Muscle of leg (tissue), 16 donors: ENCODE results near the gene CXCR5. TPM values are rescaled to one million over a fixed set of nuclear protein-coding genes. Genes with fewer than 3 reads are reported as not detected.
"Not testable (repeated sequence)": the region's sequence is repeated elsewhere in the genome, so short reads cannot be mapped to it uniquely, and the experiment has no call there.

ENCODE experiments used
- DNase-seq: peaks from one replicate; pipeline ENCODE4 v3.0.0; 2013
- H3K27ac ChIP-seq: one replicate; pipeline ENCODE4 v1.5.1; 2013; ENCODE audit warnings: mild to moderate bottlenecking, low read length, control low read depth
- H3K27me3 ChIP-seq: one replicate; pipeline ENCODE4 v1.6.1; 2013; ENCODE audit warnings: low read length; ENCODE audit not compliant: control insufficient read depth, insufficient read depth
- H3K36me3 ChIP-seq: one replicate; pipeline ENCODE4 v1.6.1; 2013; ENCODE audit warnings: low read length; ENCODE audit not compliant: control insufficient read depth, insufficient read depth
- H3K4me1 ChIP-seq: one replicate; pipeline ENCODE4 v1.6.1; 2013; ENCODE audit warnings: low read length; ENCODE audit not compliant: control insufficient read depth, insufficient read depth
- H3K4me3 ChIP-seq: one replicate; pipeline ENCODE4 v1.5.1; 2013; ENCODE audit warnings: low read length, control low read depth
- H3K9me3 ChIP-seq: replicated peaks from 2 replicates; pipeline ENCODE4 v1.6.1; 2013; ENCODE audit warnings: low read depth, low read length; ENCODE audit not compliant: control insufficient read depth
- WGBS: methylation state at CpG from one replicate; pipeline ENCODE4 v1.1.5; 2013; ENCODE audit warnings: missing lambda C conversion rate; ENCODE audit not compliant: insufficient coverage; 5-methylcytosine and 5-hydroxymethylcytosine counted together
- long read RNA-seq, 11 donors: transcript quantifications; one replicate each; lab custom pipeline, GENCODE V29; 2026
- polyA plus RNA-seq, 8 donors: library from polyadenylated mRNA; unstranded; fragments of 120-200 nt; gene quantifications; one replicate each; pipeline versions ENCODE4 v1.2.1 to v1.2.3, GENCODE V29; 2013; ENCODE audit warnings: inconsistent platforms in 1 of 8, low replicate concordance in 1 of 8; ENCODE audit not compliant: insufficient read length in 8 of 8, insufficient read depth in 1 of 8
- total RNA-seq: library from RNA; stranded (reverse); fragments of 120-200 nt; gene quantifications from one replicate; pipeline ENCODE4 v1.2.4, GENCODE V29; 2013

The CXCR5 gene, protein sequence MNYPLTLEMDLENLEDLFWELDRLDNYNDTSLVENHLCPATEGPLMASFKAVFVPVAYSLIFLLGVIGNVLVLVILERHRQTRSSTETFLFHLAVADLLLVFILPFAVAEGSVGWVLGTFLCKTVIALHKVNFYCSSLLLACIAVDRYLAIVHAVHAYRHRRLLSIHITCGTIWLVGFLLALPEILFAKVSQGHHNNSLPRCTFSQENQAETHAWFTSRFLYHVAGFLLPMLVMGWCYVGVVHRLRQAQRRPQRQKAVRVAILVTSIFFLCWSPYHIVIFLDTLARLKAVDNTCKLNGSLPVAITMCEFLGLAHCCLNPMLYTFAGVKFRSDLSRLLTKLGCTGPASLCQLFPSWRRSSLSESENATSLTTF
- total RNA-seq (under 0.01 TPM), polyA plus RNA-seq (under 1 TPM in 2 of 8 donors, not detected in 6; 0.07 to 0.14 TPM)
- long read RNA-seq, donor 1, partial matches to known transcripts = 28 of 28 reads
- long read RNA-seq, donor 1, other reads (novel, unspliced or antisense) = 0 of 28 reads
- long read RNA-seq, donor 2 = 0 reads
- long read RNA-seq, donor 3, partial matches to known transcripts = 127 of 127 reads
- long read RNA-seq, donor 3, other reads (novel, unspliced or antisense) = 0 of 127 reads
- long read RNA-seq, donor 4, partial matches to known transcripts = 53 of 80 reads
- long read RNA-seq, donor 4, other reads (novel, unspliced or antisense) = 27 of 80 reads
- long read RNA-seq, donor 5, partial matches to known transcripts = 46 of 71 reads
- long read RNA-seq, donor 5, other reads (novel, unspliced or antisense) = 25 of 71 reads
- long read RNA-seq, donor 6 = 0 reads
- long read RNA-seq, donor 7 = 0 reads
- long read RNA-seq, donor 8, partial matches to known transcripts = 24 of 33 reads
- long read RNA-seq, donor 8, other reads (novel, unspliced or antisense) = 9 of 33 reads
- long read RNA-seq, donor 9, partial matches to known transcripts = 55 of 55 reads
- long read RNA-seq, donor 9, other reads (novel, unspliced or antisense) = 0 of 55 reads
- long read RNA-seq, donor 10 = 0 reads
- long read RNA-seq, donor 11, partial matches to known transcripts = 102 of 102 reads
- long read RNA-seq, donor 11, other reads (novel, unspliced or antisense) = 0 of 102 reads

DNA sequence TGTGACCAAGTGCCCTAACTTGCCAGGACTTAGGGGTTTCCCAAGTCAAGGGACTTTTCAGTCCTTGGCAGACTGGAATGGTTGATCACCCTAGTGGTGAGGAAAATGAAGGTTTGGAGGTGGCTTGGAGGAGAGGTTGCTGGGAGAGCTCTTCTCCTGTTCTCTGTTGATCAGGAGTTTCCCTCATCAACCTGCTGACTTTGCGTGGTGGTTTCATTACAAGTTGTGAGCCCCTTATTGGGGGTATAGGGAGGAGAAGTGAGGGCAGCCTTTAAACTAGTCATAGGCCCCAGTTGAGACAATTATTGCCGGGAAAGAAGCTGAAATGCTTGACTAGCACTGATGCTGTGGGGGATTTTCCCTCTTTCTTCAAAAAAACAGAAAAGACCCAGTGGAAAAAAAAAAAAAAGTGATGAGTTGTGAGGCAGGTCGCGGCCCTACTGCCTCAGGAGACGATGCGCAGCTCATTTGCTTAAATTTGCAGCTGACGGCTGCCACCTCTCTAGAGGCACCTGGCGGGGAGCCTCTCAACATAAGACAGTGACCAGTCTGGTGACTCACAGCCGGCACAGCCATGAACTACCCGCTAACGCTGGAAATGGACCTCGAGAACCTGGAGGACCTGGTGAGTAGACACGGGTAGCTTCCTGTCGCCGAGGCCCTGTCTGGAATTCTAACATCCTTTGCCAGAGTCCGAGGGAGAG lies at the start of gene CXCR5:
CXCR5 (plus strand) TSS at position 525 of the 704 bp plus-strand sequence; CDS start at position 575, 50 bp downstream.
- Histone ChIP-seq H3K4me3 (no peak within 1 kb of the TSS), H3K36me3 (no peaks in the 10 kb centered on the region), H3K9me3 (no peaks in the 10 kb centered on the region), H3K27me3 (peaks cover 9% of the 10 kb centered on the region), H3K27ac (no peak within 1 kb of the TSS), H3K4me1 (no peaks in the 10 kb centered on the region)
- WGBS = 63% methylated on average over 13 of the region's 16 CpGs
- no peak for DNase-seq

GRCh38 chr11:118834427-118835028 lies 49.2 kb upstream of the CXCR5 start:
- no peaks in the 10 kb centered on the region for H3K36me3 ChIP-seq
- H3K4me3 ChIP-seq = no peak overlapping the region
- 86% methylated on average over 2 of the region's 6 CpGs for WGBS
- peak; percentile 49 for DNase-seq
- H3K27me3 ChIP-seq = no peaks in the 10 kb centered on the region
- no peaks in the 10 kb centered on the region for H3K9me3 ChIP-seq
- H3K27ac ChIP-seq = no peak overlapping the region
- H3K4me1 ChIP-seq = no peaks in the 10 kb centered on the region

DNA sequence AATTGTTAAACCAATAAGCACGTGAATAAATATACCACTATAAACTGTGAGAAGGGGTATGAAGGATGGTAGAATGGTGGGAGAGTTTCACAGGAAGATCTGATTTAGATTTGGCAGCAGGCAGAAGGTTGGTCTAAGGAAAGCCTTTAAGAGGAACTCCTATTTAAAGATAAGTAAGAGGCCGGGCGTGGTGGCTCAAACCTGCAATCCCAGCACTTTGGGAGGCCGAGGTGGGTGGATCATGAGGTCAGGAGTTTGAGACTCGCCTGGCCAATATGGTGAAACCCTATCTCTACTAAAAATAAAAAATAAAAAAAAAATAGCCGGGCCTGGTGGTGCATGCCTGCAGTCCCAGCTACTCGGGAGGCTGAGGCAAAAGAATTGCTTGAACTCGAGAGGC lies 45.8 kb upstream of the CXCR5 start:
- H3K27ac ChIP-seq = no peak overlapping the region
- H3K36me3 ChIP-seq = no peaks in the 10 kb centered on the region
- H3K27me3 ChIP-seq = peaks cover 2% of the 10 kb centered on the region
- no peaks in the 10 kb centered on the region for H3K4me1 ChIP-seq
- DNase-seq = no peak
- no CpG with 5 or more reads among the region's 8 CpGs for WGBS
- H3K4me3 ChIP-seq = no peak overlapping the region
- no peaks in the 10 kb centered on the region for H3K9me3 ChIP-seq

- H3K27me3 ChIP-seq = peaks cover 2% of the 10 kb centered on the region
- no peak overlapping the region for H3K4me3 ChIP-seq
- 80% methylated on average over 1 of the region's 4 CpGs for WGBS
- H3K36me3 ChIP-seq = no peaks in the 10 kb centered on the region
- peak; percentile 53 for DNase-seq
- H3K27ac ChIP-seq = no peak overlapping the region
- no peaks in the 10 kb centered on the region for H3K9me3 ChIP-seq
- H3K4me1 ChIP-seq = no peaks in the 10 kb centered on the region
These were observed 44.7 kb upstream of the CXCR5 start for GRCh38 chr11:118838905-118839553.

GRCh38 chr11:118841469-118842242 lies 42.0 kb upstream of the CXCR5 start:
- Histone ChIP-seq H3K27me3 (peaks cover 2% of the 10 kb centered on the region), H3K4me3 (no peak overlapping the region), H3K9me3 (no peaks in the 10 kb centered on the region), H3K36me3 (no peaks in the 10 kb centered on the region), H3K4me1 (no peaks in the 10 kb centered on the region), H3K27ac (no peak overlapping the region)
- DNase-seq = no peak
- 77% methylated on average over 7 of the region's 8 CpGs for WGBS

DNA sequence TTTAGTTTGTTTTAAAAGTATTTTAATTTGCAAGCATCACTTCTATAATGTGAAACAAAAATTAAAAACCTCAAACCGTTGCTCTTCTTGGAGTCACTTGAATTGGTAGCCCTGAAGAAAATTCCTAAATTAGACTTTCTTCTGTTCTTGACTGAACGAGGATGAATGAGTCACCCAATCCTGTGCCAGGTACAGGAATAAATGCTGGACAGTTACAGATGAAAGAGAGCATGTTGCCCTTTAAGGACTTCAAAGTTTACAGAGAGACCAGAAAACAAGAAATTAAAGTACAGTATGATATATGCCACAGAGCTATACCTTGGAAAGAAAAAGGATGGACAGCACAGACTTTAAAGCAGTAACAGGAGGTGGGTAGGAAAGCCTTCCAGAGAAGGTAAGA lies 41.3 kb upstream of the CXCR5 start:
- WGBS = 33% methylated on average over 1 of the region's 2 CpGs
- H3K27me3 ChIP-seq = peaks cover 4% of the 10 kb centered on the region
- no peaks in the 10 kb centered on the region for H3K4me1 ChIP-seq
- H3K36me3 ChIP-seq = no peaks in the 10 kb centered on the region
- no peaks in the 10 kb centered on the region for H3K9me3 ChIP-seq
- H3K27ac ChIP-seq = no peak overlapping the region
- no peak overlapping the region for H3K4me3 ChIP-seq
- no peak for DNase-seq

DNA sequence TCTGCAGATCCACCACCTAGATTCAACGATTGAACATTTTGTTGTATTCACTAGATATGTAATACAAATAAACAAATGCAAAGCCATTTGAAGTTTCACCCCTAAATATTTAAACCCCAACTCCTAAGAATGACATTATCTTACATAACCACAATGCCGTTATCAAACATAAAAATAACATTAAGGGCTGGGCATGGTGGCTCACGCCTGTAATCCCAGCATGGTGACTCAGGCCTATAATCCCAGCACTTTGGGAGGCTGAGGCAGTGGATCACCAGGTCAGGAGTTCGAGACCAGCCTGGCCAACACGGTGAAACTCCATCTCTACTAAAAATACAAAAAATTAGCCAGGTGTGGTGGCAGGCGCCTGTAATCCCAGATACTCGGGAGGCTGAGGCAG lies 40.8 kb upstream of the CXCR5 start:
- DNase-seq, H3K27me3 ChIP-seq, H3K9me3 ChIP-seq, H3K36me3 ChIP-seq, H3K4me1 ChIP-seq, H3K4me3 ChIP-seq, H3K27ac ChIP-seq: not testable (repeated sequence)
- 71% methylated on average over 1 of the region's 7 CpGs for WGBS

GRCh38 chr11:118843565-118843964 lies 40.1 kb upstream of the CXCR5 start:
- Histone ChIP-seq H3K36me3 (no peaks in the 10 kb centered on the region), H3K4me1 (no peaks in the 10 kb centered on the region), H3K9me3 (no peaks in the 10 kb centered on the region), H3K27ac (no peak overlapping the region), H3K4me3 (no peak overlapping the region), H3K27me3 (peaks cover 4% of the 10 kb centered on the region)
- WGBS = 100% methylated on average over 1 of the region's 2 CpGs
- no peak for DNase-seq
